KG1 (cell line): ENCODE measurements around the gene PLBD2.

Source experiments
- DNase-seq: peaks from one replicate; lab custom pipeline; 2025; lab: John Stamatoyannopoulos, UW

PLBD2 gene, protein sequence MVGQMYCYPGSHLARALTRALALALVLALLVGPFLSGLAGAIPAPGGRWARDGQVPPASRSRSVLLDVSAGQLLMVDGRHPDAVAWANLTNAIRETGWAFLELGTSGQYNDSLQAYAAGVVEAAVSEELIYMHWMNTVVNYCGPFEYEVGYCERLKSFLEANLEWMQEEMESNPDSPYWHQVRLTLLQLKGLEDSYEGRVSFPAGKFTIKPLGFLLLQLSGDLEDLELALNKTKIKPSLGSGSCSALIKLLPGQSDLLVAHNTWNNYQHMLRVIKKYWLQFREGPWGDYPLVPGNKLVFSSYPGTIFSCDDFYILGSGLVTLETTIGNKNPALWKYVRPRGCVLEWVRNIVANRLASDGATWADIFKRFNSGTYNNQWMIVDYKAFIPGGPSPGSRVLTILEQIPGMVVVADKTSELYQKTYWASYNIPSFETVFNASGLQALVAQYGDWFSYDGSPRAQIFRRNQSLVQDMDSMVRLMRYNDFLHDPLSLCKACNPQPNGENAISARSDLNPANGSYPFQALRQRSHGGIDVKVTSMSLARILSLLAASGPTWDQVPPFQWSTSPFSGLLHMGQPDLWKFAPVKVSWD

DNA sequence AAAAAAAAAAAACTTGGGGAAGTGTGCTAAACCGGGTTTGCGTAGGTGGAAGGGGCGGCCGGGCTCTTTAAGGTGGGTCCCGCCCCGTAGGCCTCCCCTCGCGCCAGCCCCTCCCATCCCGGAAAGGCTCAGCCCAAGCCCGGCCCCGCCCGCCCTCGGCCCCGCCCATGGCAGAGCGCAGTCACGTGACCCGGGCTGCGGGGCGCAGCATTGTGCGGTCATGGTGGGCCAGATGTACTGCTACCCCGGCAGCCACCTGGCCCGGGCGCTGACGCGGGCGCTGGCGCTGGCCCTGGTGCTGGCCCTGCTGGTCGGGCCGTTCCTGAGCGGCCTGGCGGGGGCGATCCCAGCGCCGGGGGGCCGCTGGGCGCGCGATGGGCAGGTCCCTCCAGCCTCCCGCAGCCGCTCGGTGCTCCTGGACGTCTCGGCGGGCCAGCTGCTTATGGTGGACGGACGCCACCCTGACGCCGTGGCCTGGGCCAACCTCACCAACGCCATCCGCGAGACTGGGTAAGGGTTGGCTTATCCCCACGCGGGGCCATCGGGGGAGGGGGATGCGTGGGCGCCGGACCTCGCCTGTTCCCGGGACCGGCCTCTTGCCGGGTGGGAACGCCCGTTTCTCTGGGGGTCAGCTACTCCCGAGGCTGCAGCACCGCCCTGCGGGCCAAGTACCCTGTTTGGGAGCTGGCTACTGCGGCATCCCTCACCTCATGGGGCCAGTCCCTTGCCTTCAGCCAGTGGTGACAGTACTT, at the start of gene PLBD2:
Gene PLBD2 (plus strand): TSS at position 207 of the 752 bp plus-strand sequence. CDS start 14 bp downstream, at position 221.
- peak; percentile 66 for DNase-seq

DNA sequence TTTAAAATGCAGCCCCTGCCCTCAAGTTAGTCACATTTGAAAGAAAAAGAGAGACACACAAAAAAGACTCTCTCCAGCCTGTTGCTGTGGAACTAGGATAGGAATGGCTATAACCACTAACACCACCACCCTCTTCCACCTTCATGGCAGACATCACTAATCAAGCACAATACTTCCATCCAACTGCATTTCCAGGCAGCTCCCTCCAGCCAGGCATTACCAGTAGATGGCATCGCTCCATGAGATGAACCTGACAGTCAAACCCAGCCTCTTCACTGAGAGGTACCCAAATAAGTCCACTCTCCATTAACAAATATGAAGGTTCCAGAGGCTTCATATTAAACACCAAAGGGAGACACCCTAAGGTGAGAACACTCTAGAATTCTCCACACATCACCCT, 47.9 kb upstream of the PLBD2 start:
- DNase-seq, result no peak

DNA sequence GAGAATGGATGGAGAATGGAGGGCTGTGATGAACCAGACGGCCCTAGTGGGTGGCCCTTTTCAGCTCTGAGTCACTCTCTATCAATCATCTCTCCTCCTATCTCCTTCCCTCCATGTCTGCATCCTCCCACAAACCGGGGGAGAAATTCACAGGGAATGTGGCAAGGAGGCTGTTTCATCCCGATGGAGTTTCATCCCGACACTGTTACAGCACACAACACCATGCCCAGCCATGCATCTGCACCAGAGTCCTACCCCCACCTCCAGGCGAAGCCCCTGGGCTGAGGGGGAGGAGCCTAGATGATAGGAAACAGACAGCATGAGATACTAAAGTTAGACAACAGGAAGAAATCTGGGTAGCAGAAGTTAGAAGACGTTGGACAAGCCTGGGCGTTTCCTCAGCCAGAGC, 44.3 kb upstream of the PLBD2 start:
- DNase-seq, result no peak

DNA sequence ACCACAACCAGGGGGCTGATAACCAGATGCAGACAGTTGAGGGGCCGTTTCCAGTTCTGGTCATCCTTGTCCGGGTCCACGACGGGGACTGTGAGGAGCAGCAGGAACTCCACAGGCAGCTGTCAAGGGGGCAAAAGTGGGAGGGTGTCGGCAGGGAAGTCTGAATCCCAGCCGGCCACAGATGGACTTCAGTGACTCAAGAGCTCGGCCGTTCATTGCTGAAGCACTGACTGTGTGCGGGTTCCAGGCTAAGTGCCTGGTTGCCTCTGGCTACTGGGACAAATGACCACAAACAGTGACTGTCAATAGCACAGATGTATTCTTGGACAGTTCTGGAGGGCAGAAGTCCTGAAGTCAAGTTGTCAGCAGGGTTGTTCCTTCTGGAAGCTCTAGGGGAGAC, 43.0 kb upstream of the PLBD2 start:
- no peak for DNase-seq

DNA sequence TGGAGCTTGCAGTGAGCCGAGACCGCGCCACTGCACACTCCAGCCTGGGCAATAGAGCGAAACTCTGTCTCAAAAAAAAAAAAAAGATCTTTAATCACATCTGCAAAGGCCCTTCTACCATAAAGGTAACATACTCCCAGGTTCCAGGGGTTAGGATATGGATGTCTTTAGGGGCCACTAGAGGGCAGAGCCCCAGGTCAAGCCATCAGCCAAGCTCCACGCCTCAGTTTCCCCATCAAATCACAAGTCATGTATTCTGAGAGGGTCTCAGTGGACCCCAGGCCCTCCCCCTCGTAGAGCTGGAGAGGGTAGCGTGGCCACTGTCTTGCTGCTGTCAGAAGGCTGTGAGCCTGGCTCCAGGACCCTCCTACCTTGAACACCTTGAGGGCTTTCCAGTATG, 42.2 kb upstream of the PLBD2 start:
- DNase-seq, result no peak

DNA sequence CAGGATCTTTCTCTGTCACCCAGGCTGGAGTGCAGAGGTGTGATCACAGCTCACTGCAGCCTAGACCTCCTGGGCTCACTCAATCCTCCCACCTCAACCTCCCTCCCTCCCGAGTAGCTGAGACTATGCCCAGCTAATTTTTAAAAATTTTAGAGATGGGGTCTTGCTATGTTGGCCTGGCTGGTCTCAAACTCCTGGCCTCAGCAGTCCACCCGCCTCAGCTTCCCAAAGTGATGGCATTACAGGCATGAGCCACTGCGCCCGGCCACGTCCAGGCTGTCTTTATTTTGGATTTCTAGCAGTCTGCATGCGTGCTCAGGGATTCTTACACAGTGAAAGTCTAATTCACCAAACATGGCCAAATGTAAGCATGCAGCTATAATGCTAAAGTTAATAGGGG, 41.3 kb upstream of the PLBD2 start:
- DNase-seq, result no peak

DNA sequence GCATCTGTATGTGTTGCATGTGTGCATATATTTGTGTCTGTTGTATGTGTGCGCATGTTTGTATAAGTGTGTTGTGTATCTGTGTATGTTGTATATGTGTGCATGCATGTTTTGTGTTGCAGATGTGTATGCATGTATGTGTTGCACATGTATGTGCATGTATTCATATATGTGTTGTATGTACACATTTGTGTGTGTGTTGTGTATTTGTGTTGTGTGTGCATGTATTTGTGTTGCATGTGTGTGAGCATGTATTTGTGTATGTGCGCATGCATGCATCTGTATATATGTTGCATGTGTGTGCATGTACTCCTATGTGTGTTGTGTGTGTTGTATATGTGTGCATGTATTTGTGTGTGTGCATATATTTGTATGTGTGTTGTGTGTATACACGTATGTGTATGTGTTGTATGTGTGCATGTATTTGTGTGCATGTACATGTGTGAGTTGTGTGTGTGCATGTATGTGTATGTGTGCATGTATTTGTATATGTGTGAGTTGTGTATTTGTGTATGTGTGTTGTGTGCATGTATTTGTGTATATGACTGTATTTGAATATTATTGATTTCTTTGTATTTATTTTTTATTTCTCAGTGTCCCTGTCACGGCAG, 40.2 kb upstream of the PLBD2 start:
- no peak for DNase-seq

DNA sequence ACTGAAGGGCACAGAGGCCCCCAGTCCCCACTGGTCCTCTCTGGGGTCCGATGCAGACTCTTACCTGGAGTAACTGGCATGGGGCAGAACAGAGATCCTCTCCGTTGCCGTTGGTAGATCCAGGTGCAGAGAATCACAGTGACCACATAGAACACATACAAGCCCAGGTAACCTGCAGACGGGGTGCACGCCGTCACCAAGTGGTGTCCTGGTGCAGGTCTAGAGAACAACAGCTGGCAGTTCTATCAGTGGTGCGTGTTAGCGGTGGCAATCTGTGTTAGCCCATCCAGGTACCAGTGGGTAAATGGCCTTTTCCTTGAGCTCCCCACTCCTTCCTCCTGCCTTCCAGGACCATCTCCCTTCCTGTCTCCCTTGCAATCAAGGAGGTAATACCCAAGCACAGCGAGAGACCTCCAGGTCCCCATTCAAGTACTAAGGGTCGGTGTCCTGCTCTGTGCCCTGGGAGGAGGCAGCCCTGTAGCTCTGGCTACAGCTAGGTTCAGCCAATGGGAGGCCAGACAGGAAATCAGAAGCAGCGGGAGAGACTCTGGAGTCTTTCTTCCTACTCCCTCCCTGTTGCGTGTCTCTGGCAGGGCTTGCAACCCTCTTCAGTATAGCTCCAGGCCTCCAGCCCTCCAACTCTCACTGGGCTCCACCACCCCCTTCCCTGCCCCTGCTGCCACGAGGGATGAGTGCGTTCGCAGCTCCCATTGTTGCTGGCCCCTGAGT, 39.3 kb upstream of the PLBD2 start:
- no peak for DNase-seq

DNA sequence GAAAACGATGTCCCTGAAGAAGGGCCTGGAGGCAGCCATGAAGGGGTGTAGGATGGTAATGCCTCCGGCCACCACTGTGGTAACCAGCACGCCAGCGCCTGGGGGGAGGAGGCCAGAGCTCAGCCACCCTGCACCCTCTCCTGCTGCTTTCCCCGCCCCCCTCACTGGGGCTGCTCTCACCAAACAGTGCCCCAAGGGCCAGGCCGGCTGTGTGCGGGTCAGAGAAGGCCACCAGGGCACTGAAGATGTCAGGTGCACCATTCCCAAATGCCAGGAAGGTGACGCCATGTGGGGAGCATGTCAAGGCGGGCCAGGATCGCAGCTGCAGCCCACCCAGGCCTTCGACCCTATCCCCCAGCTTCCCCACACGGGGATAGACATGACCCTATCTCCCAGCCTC, 38.0 kb upstream of the PLBD2 start:
- no peak for DNase-seq

DNA sequence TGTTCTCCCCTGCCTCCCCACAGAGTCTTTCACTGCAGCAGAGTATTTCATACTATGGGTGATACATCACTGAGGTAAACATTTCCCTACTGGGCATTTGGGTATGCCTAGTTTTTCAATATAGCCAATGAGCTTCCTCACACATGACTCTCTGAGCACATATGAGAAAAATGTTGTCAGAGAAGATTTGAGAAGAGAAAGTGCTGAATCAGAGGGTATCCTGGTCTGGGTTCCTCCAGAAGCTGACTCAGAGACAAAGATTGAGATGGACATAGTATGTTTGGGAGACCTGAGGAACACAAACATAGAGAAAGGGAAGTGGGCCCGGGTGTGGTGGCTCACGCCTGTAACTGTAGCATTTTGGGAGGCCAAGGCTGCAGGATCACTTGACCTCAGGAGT, 36.0 kb upstream of the PLBD2 start:
- DNase-seq, result no peak

DNA sequence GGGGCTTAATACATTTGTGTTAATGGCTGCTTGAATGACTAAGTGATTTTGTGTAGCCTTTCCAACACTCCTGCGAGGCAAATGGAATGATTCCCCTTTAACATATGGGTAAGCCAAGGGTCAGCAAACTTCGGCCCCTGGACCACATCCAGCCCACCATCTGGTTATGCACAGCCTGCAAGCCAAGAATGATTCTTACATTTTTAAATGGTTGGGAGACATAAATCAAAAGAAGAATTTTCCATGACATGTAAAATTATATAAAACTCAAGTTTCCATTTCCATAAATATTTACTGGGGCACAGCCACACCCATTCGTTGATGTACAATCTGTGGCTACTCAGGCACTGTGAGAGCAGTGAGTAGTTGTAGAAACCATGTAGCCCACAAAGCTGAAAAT, 32.5 kb upstream of the PLBD2 start:
- no peak for DNase-seq

DNA sequence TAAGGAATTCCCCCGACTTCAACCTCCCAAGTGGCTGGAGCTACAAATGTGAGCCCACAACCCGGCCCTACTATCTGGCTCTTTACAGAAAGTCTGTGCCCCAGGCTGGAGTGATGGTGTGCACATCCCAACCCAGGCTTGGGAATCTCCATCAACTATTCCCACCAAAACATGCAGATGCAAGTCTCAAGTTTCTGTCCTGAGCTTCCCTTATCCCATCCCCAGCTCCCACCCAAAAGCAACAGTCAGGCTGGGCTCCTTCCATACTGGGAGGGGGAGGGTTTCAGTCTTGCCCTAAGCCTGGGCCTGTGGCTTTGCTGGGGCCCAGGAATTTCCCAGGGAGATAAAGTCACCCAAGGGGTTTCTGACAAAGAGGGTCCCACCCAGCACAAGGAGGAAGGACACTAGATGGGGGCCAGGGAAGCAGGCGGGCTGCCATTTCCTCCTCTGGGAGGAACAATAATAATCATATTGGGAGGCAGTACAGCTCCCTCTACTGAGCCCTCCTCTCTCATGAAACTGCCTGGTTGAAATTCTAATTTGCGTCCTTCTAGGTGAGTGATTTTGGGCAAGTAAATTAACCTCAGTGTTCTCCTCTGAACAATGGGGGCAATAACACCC, 31.5 kb upstream of the PLBD2 start:
- no peak for DNase-seq

DNA sequence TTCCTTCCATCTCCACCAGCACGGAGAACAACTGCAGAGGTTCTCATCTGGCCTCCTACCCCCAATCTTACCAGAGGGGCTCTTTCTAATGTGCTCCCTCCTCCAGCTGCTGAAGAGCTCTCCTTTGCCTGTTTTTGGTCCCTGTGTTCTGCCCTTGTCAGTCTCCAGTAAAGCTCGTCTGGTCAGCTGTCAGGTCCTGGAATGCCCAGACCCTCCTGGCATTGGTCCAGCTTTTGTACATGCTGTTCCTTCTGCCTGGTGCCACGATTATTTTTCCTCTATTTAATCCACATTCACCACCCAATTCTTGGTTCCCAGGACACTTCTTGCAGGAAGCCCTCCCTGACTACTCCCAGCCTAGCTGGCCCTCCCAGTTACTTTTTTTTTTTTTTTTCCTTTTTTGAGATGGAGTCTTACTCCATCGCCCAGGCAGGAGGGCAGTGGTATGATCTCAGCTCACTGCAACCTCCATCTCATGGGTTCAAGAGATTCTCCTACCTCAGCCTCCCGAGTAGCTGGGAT, 30.0 kb upstream of the PLBD2 start:
- no peak for DNase-seq

DNA sequence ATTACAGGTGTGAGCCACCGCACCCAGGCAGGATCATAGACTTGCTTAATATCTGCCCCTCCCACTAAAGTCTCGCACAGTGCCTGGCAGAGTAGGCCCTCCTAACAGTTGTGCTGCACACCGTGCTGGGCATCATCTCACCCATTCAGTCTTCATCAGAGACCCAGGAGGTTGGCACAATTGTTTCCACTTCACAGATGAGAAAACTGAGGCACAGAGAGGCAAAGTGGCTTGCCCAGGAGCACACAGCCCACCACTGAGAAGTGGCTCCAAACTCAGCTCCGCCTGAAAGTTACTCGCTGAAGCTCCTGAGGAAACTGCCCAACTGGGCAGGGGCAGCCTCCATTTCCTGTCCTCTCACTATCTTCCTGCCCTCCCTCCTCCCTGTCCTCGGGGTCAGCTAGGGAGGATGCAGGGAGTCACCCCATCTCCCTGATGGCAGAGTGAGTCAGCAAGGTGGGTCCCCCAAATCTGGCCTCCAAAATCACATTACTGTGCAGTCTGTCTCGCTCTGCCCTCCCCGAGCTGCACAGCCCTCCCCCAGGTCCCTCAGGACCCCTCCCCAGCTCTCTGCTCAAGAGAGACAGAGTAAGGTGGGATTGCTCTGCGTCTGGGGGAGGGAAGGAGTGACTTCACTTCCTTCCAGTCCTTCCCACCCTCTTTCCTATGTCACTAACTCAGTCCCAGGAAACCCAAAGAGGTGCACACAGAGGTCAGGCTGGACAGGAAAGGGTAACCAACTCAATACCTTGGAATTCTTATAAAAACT, 29.2 kb upstream of the PLBD2 start:
- no peak for DNase-seq

DNA sequence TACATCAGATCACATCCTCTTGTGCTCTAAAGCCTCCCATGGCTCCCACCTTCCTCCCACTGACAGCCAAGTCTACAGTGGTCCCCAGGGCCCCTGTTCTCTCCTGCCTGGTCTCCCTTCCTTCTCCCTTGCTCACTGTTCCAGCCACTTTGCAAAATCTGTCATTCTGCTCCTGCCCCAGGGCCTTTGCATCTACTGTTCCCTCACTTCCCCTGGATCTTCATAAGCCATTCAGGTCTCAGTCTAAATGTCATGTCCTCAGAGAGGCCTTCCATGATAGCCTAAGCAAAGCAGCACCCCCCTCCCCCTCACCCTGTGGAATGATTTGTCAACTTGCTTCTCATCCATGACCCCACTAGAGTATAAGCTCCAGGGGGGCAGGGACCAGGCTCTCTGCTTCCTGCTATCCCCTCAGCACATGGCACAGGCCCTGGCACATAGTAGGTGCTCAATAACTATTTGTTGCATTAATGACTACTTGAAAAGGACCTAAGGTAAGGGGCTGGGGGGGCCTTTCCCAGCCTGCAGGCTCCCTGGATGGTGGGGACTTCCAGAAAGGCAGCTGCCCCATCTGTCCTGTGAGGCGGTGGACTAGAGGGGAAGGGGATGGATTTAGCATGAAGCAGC, 28.5 kb upstream of the PLBD2 start:
- no peak for DNase-seq

DNA sequence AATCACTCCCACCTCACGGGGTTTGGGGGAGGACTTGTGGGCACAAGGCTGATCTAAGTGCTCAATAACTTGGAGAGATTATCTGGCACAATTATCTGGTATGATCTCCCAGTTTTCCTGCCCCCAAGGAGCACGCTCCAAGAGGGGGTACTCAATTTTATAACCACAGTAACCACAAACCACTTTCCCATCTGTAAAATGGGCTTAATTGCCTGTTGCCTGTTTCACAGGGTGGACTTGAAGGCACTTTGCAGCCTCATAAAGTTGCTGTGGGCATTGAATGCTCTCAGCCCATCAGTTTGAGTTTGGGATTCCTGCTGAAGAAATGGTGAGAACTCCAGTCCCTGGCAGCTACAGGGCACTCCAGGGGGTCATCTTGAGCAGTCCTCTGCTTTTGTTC, 27.9 kb upstream of the PLBD2 start:
- DNase-seq, result no peak

DNA sequence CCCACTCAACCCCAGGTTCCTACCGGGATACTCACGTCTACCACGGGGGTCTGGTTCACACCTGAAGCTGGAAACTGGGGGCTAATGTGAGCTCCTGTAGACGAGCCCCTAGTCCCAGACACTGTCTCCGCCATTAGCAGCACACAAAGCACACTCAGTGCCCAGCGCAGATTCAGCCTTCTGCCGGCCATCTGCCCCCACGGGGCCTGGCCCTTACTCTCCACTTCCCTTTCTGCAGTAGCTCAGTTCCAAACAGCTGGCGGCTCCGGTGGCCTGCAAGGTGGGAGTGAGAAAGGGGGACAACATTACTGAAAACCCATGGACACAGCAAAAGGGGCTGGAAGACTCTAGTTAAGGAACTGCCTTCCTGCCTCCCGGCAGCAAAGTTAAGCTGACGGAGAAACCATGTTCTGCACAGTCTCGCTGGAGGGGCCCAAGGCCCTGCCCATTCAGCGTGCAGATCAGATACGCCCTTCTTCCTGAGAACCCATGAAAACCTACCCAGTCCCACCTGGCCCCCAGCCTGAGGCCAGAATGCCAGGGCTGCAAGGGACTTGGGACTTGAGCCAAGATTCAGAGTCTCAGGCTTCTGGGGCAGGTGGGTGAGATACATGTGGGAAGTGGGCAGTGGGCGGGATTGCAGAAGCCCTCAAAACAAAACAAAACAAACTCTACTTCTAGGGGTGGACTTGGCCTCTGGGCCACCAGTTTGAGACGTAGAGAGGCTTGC, 25.5 kb upstream of the PLBD2 start:
- no peak for DNase-seq

DNA sequence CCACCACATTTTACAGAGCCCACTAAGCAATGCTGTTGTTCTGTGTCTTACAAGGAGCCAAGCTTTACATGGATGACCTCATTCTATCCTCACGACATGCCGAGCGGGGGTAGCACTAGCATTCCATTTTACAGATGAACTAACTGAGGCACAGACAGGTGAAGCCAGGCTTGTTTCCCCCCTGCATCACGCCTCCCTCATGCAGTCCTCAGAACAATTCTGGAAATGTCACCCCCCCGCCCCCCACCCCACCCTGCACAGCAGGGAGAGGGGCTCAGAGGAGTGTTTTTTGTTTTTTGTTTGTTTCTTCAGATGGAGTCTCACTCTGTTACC, 25.0 kb upstream of the PLBD2 start:
- no peak for DNase-seq
